Activated CD8-positive, alpha-beta memory T cell treated with anti-CD3 and anti-CD28 coated beads, Interleukin-2, amount 50 U/mL, for 24 hours (primary cell): ENCODE measurements around the gene SPOCD1.
A peak's percentile ranks its signal among the peaks of the same experiment; 100 is the strongest.

Experiments used
- DNase-seq: peaks from one replicate; pipeline ENCODE4 v3.0.0-alpha.2; 2020; ENCODE audit errors: extremely low read depth

Gene SPOCD1

DNA sequence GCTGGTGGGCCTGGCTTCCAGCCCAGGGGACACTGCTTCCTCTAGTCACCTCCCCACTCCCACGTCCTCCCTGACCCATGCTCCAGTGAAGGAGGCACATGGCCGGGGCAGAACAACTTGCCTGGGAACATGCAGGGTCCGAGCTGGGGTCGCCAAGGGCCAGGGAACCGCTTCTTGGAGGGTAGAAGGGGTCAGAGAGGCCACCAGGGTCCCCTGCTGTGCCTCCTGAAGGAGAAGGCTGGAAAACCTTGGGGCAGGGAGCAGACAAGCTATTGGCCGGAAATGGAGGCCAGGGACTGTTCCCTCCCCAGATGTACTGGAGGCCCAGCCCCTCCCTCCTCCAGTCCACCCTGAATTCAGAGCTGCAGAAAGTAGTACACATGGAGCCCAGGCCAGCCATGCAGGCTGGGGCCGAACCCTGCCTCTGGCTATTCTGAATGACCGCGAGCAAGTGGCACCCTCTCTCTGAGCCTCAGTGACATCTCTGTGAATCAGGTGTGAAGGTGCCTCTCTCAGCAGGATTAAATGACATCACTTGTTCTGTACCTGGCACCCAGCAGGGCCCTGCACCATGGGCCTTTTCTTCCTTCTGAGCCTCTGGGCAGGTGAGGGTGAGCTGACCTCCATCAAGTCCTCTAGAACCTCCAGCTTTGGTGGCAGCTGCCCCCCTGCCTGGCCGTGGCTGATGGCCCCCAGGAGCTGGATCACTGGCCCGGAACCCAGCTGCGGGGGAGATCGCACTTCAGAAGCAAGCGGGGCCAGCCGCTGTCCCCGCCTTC, 15.7 kb downstream of the SPOCD1 start:
- no peak for DNase-seq

DNA sequence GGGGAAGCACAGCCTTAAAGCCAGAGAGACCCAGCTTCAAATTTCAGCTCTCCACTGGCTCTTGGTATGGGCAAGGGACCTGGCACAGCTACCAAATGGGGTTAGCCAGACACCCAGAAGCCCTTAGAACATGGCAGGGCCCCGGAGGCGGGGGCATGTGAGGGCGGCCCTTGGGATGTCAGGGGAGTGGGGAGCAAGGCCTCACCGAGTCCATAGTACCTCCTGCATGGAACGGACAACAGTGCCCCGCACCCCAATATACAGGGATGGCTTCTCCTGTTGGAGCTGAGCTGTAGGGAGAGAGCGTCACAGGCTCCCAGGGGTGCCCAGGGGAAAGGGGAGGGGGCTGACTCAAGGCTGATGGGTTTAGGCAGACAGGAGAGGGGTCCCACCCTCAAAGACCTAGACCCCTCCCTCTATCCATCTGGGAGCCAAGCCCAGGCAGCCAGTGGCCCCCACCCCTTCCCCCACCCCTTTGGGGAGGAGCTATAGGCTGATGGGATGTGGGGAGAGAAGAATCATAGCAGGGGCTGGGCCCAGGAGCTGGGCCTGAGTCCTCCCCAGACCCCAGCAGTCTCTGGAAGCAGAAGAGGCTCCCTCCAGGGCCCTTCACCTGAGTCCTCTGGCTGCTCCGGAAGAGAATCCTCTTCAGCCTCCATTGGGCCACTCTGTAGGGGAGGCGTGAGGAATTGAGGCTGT, 16.5 kb downstream of the SPOCD1 start:
- DNase-seq: no peak

DNA sequence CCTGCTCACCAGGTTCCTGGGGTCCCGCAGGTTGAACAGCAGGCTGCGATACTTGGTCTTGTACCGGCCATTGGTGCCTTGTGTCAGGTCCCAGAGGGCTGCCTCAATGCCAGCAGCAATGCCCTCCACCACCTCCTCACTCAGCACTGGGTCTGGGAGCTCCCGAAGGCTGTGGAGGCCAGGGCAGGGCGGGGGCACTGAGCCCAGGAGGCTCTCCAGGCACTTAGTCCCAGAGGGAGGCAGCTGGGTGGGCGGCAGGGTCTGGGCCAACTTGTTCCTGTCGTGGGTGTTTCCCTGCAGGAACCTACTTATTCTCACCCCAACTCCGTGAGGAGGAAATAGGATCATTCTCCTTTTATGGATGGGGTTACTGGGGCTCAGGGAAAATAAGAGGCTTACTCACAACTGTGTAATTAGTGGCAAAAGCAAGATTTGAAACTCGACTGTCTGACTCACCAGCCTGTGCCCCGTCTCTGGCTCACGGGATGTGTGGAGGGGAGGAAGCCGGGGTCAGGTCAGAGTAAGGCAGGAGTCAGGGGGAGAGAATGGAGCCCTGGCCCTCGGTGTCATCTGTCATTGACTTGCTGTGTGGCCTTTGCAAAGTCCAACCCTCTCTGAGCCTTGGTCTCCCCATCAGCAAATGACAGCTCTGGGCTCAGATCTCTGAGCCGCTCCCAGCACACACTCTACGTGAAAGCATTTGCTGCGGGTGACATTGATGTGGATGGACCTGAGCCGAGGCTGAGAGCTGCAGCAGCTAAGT, 17.2 kb downstream of the SPOCD1 start:
- no peak for DNase-seq

DNA sequence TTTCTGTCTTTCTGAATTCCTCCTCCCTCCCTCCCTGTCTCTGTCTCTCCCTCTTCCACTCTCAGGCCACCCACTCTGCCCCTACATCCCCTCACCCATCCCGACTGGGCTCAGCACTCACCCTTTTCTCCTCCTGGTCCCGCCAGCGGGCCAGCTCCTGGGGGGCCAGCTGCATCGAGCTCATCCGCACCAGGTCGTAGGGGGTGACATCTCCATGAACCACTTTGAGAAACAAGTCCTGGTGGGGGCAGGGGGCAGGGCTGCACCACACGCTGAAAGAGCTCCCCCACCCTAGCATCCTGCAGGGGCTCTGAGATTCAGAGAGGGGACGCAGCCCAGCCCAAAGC, 17.8 kb downstream of the SPOCD1 start:
- no peak for DNase-seq

DNA sequence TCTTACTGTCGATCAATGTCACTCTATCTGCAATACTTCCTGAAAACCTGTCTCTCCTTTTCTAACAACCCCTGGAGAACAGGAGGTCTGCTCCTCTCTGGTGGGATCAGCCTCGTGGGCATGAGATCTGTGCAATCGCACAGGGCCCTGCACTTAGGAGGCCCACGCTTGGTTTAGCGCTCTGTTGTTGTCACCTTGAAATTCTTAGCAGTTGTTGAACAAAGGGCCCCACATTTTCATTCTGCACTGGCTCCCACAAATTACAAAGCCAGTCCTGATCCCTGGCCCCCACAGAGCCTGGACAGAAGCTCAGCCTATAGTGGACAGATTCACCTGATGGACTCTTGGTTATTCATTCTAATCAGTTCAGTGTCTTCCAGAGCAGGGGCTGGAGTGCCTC, 18.6 kb downstream of the SPOCD1 start:
- DNase-seq: no peak

DNA sequence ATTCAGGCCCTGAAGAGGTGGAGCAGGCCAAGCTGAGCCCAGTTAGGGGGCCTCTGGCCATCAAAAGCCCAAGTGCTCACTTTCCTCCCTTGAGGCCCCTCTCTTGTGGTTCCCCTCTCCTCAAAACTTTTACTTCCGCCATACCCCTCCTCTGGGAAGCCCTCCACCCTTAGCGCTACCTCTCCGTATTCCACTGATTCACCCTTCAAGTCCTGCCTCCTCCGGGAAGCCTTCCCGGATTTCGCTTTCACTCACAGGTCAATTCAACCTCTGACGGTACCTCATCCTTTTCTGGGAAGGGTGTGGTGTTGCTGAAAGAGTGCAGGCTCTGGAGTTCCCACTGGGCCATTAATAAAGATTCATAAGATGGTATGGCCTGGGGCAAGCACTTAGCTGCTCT, 19.1 kb downstream of the SPOCD1 start:
- DNase-seq: no peak

DNA sequence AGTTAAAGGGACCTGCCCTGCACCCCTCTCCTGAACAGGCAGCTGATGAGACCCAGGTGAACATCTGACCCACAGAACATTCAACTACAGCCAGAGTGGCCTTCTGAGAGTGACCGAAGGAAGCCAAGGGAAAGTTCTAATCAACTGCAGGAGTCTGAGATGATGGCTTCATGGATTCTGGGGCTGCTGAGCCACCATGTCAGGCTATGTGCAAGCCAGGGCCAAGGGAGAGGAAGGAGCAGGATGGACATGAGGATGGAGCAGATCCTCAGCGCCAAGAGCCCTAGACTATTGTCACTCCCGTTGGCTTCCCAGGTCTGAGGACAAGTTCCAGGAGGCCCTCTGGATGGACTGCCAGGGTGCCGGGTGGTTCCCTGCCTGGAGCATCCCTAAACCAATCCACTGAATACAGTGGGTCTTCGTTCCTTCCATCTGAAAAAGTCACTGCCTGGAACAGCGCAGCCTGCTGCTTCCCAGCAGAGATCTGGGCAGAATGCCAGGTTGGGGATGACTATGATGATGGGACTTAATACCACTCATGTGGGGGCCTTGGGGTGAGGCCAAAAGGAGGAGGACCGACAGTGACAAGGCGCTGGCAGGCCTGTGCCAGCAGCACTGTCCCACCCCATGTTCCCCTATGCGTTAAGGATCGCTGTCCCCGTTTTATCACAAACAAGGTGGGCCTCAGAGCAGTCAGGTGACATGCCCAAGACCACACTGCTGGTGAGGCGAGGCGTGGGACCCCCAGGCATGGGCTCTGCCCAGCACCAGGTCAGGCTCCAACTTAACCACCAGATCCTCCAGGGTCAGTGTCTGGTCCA, 19.8 kb downstream of the SPOCD1 start:
- no peak for DNase-seq

DNA sequence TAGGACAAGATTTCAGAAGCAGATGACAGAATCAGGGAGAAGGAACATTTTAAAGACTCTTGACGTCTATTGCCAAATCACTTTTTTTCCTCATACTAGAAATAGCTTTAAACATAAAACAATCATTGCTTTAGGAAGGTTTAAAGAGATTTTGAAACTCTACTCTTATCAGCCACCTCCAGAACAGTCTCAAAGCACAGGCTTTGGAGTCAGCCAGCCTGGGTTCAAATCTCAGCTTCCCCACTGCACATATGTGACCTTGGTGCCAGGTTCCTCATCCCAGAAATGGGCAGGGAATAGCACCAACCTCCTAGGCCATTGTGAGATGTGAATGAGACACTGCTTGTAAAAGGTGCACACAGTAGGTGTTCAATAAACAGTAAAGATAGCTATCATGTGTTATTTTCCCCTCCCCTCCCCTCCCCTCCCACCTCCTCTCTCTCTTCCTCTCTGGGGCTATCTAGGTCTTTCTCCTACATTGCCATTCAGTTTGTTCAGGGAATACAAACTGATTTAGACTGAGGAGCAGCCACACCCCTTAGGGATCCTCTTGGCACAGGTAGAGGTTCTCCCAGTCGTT, 20.6 kb downstream of the SPOCD1 start:
- no peak for DNase-seq

DNA sequence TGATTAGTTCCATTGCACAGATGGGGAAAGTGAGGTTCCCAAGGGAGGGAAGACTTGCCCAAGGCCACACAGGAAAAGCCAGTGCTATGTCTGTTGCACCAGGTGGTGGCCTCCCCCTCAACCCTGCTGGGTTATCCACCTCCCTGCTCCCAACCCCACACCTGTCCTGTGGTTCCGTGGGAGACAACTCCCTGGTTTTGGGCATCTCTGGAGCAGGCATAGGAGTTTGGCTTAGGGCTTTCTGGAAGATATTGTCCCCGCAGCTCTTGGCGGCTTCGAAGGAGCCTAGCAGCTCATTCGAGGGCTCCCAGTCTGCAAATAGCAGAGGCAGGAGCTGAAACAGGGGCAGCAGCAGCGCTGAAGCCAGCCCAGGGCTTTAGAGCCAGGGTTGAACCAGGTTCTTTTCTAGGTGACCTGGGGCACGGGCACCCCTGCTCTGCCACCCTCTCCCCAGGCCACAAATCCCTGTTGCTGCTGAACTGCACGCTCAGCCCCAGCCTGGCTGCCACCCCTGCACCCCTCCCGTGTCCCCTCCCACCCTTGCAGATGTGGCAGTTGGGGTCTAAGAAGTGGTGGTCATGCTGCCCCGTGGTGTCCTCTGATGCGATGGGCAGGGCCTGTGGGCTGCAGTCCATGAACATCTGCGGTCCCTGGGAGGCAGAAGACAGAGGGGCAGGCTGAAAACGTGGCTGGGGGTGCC, 22.1 kb downstream of the SPOCD1 start:
- DNase-seq: no peak

DNA sequence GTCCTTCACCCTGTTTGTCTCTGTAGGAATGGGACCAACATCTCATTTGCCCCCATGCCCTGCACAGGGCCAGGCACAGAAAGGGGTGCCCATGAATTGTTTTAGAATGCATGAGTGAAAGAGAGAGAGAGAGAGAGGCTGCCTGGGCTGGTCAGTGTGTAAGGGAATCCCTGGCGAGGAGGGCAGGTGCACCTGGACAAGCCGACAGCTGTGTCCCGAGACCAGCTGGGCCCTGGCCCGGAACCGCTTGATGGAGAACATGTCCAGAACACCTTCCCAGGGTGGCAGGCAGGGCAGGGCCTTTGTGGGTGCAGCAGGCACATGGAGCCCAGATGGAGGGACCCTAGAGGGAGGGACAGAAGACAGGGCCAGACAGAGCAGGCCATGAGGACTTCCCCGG, 22.7 kb downstream of the SPOCD1 start:
- no peak for DNase-seq

DNA sequence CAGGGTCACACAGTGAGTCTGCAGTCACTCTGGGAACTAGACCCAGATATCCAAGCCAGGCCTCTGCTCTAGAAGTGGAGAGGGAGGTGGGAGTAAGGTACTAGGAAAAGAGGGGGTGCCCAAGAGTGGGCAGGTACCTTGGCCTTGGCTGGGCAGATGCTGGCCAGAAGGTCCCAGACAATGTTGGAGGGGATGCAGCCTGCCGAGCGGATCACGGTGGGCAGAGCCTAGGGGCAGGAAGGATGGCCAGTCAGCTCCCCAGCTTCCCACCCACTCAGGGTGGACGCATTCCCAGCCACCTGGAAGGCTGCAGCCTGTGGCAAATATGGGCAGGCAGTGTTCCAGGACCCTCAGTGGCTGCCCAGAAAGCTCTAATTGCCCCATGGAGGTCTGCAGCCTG, 23.3 kb downstream of the SPOCD1 start:
- no peak for DNase-seq

DNA sequence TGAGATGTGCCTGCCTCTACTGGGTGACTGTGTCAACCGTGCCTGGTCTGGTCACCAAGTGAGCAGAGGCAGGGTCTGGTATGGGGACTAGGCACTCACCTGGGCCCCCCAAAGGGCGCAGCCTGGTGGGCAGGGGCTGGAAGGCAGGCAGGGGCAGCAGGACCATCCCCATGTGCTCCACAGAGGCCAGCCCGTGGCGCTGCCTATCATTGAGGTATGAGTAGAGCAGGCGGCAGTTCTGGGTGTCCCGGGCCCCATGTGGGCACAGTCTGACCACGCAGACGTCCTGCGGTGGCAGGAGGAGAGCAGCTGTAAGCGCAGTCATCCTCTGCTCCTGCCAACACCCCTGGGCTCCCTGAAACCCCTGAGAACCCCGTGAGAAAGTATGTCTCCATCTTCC, 23.7 kb downstream of the SPOCD1 start:
- DNase-seq: no peak

DNA sequence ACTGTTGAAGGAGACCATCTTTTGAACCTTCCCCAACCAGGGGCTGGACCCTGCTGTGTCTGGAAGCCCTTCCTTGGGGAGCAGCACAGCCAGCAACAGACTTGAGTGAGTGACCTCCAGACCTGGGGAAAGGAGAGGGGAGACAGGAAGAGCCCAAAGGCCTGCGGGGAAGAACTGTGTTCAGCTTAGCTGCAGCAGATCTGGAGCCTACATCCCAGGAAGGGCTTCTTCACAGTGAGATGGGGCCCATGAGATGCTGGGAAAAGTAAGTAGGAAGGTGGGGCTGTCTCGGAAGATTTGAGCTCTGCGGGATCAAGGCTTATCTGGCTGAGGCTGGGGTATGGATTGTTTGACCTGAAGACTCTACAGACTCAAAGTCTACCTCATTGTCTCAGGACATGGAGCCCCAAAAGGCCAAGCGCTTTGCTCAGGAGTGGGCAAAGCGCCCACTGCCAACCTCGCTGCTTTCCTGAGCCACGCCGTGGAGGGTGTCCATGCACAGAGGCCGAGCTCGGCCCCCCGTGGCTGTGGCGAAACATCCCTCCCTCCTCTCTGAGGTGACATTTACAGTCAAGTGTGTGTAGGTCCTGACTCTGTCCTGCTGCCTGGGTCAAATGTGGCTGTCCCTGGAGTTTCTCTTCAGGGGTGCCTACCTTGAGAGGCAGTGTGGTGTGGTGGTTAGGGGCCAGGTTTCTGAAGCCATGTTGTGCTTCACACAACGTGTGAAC, 24.5 kb downstream of the SPOCD1 start:
- no peak for DNase-seq

DNA sequence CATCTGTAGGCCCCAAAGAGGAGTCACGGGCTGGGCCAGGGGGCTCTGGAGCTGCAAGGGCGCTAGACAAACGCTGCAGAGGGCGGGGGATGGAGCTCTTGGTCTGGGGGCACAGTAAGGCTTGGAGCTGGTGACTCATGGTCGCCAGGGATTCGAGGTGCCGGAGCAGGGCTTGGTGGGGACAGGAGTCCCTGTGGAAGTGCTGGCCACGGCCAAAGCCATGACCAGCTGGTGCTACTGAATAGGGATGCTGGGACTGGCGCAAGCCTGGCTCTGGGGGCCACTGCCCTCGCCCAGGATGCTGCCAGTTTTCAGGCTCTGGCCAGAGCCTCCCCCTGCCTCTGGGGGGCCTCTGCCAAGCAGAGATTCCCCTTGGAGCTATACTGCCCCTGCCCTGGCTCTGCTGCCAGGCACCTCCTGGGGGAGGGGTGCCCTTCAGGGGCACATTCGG, 25.2 kb downstream of the SPOCD1 start:
- DNase-seq: no peak

DNA sequence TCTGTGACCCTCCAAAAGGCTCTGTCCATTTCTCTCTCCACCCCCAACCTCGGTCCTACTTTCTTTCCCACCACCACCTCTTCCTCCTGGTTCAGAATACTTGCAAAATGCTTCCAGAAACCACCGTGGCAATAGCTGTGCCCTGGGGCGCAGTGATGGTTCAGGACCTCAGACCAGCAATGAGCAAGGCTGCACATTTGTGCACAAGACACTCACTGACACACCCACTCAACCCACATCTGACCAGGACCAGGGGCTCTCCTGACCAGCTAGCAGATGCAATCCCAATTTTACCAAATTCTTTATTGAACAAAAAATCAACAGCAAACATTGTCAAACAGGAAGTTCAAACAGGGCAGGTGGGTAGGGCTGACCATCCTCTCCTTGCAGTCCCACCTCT, 25.7 kb downstream of the SPOCD1 start:
- DNase-seq: no peak

DNA sequence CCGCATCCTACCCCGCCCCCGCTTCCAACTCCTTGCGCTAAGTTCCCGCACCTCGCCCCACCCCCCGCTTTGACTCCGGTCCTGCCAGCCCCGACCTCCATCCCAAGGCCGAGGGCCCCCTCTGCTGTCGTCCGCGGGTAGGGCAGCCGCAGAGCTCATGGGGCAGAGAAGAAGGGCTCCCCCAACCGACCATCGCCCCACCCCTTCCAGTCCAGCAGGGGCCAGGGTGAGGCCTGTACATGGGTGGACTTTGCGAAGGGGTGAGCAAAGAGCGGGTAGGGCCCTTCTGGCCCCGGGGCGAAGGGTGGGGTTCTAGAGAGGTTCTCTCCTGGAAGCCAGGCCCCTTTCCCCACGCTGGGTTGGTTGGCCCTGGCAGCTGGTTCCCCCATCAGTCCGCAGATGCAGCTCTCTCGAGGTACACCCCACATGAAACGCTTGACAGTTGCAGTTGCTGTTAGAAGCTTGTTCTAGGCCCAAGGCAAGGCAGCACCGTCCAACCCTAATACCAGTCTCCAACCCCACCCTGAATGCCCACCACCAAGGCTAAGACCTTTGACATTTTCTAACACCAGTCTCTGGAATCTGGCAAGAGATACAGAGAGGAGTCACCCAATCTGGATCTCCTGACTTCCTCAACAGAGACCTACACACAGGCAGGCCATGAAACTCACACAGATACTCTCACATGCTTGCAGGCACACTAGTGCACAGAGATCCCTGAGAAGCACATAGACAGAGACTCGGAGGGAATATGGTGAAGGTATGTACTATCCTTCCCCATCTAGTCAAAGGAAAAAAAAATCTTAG, 26.4 kb downstream of the SPOCD1 start:
- peak; percentile 89 for DNase-seq

DNA sequence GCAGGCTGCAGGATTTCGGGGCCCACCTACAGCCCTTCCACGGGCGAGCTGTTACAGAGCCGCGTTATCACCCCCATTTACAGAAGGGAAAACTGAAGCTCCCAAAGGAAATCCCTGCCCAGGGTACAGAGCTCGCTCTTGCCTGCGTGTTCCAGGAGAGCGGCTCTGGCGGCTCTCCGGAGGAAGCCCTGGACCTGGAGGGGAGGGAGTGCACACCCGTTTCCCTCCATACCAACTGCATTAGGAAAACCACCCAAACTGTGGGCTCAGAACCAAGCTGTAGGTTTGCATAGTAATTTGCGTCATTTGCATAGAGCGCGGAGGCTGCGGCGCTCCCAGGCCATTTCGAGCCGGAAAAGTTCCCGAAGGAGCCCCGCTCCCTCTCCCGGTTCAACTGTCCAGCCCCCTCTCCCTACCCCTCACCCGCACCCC, 27.0 kb downstream of the SPOCD1 start:
- DNase-seq: no peak

DNA sequence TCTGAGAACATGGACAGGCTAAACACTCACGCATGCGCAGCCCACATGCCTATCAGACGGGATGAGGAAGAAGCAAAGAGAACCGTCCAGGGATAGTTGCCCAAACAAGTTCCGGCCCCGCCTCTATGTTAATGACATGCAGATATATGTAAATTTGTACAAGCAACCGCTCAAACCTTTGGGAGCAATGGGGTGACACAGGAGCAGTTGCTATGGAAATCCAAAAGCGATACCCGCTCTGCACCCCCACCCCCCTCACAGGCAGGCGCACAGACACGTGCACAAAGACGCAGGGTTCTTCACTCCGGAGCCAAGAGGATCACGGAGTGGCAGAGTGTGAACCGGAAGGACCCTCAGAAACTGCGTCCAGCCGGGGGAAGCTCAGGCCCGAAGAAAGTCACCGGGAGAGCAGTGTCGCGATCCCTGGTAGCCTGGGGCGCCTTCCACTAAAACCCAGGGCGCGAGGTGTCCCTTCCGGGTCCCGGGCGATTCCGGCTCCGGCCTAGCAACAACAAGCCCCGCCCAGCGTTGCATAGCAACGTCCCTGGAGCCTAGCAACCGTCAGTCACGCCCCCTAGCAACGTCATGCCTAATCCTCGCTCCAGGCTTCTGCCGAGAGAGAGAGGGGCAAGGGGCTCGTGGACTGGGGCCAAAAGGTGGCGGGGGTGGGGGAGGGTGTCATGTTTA, 27.5 kb downstream of the SPOCD1 start:
- peak; percentile 86 for DNase-seq

DNA sequence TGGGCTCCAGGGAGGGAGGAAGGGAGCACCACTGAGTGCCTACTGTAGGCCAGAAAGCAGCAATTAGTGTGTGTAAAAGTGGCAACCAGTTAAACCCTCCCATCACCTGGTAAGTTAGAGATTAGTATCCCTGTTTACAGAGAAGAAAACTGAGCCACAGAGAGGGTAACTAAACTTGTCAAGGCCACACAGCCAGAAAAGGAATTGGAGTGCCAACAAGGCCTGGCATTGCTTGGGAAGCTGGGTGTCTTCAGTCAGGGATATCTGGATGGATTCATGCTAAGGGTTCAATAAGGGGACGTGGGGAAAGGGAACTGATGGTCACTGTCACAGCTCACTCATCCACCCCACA, 28.1 kb downstream of the SPOCD1 start:
- no peak for DNase-seq
